ENCODE measurements around the gene PDE1A.

PDE1A gene

GRCh38 chr2:182113334-182113733 lies 313.5 kb downstream of the PDE1A start:
- DNase-seq: no peak

- no peak for DNase-seq
Measured at GRCh38 chr2:182110347-182110746, 316.5 kb downstream of the PDE1A start.

GRCh38 chr2:182103526-182103925 lies 323.3 kb downstream of the PDE1A start:
- no peak for DNase-seq

GRCh38 chr2:182101263-182101662 lies 325.6 kb downstream of the PDE1A start:
- DNase-seq: no peak

GRCh38 chr2:182098648-182099047 lies 328.2 kb downstream of the PDE1A start:
- no peak for DNase-seq

- DNase-seq: no peak
Measured at GRCh38 chr2:182097571-182098164, 329.2 kb downstream of the PDE1A start.

GRCh38 chr2:182090486-182090885 lies 336.4 kb downstream of the PDE1A start:
- DNase-seq: no peak

Data from SHP77 (cell line).